ENCODE measurements around the gene CYSLTR2.
"Not testable (repeated sequence)": the region's sequence is repeated elsewhere in the genome, so short reads cannot be mapped to it uniquely, and the experiment has no call there.

CYSLTR2 gene

GRCh38 chr13:48645845-48646244, 7.9 kb upstream of the CYSLTR2 start:
- DNase-seq: no peak

DNA sequence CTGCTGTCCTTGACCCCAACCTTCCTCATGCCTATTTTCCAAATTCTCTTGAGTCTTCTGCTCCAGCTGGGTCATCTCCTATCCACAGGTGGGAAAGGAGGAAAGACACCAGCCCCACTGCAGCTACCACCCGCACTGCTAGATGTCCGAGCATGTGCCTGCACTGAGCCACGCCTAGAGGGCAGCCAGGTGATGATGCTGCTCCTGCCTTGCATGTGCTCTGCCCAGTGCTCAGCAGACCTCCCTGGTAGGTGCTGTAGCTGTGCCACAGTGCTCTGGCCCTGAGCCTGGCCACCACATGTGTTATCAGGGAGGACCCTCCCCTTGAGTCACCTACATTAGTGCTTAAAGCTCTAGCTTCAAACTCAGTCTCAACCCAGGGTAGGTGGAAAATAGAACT, 6.9 kb upstream of the CYSLTR2 start:
- DNase-seq: no peak

GRCh38 chr13:48647625-48648024, 6.1 kb upstream of the CYSLTR2 start:
- no peak for DNase-seq

- no peak for DNase-seq
These were observed 5.3 kb upstream of the CYSLTR2 start for GRCh38 chr13:48648446-48648845.

DNA sequence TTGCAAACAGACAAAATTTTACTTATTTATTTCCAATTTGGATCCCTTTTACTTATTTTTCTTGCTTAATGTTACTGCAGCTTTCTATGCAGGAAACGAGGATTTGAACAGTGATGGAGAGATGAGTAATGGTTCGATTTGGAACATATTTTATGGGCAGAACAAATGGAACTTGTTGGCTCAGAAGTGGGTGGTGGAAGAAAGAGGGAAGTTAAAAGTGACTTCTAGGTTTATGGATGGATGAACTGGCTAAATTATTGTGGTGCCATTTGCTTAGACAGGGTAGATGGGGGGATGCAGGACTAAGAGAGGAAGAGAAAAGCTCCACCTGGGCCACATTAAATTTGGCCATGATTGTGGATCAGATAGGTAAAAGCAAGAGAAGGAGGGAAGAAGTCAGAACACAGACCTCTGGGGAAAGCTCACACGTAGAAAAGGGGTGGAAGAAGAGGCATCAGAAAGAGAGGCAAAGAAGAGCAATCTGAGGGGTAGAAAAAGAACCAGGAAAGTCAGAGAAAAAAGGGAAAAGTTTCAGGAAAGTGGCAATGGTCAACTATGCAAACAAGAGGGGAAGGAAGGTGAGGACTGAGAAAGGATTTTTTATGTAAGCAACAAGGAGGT, 768 bp upstream of the CYSLTR2 start:
- DNase-seq: no peak

DNA sequence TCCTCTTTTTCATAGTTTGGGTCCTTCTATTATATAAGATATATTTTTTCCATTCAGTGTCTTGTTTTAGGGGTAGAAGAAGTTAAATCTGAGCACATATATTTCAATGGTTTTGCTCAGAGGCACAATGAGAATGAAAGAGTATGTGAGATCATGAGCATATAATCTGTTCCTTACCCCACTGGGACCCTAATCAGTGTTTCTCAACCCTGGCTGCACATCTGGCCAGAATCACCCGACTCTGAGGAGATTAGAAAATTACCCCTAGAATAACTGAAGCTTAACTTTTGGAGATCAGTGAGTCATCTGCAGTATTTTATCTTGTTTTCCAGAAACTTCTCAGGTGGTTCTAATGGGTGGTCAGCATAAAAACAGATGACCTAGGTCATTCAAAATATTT, 782 bp downstream of the CYSLTR2 start:
- DNase-seq: no peak

GRCh38 chr13:48655291-48655690, 1.6 kb downstream of the CYSLTR2 start:
- no peak for DNase-seq

DNA sequence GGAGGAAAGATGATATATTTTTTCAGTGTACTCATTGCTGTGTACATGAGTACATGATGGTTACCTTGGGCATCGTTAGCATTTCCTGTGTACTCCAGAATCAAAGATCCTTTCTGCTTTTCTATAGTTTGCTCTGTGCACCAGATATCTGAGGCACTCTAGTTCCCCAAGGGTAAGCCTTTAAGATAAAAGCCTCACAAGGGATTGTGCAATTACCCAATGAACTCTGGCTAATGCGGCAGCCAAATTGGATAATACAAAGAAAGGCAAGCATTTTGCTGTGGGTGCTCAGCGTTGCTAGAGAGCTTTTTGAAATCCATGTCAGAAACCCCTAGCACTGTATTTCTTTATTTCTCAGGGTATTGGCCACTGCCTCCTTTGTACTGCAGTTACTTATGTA, 2.9 kb downstream of the CYSLTR2 start:
- DNase-seq: no peak

DNA sequence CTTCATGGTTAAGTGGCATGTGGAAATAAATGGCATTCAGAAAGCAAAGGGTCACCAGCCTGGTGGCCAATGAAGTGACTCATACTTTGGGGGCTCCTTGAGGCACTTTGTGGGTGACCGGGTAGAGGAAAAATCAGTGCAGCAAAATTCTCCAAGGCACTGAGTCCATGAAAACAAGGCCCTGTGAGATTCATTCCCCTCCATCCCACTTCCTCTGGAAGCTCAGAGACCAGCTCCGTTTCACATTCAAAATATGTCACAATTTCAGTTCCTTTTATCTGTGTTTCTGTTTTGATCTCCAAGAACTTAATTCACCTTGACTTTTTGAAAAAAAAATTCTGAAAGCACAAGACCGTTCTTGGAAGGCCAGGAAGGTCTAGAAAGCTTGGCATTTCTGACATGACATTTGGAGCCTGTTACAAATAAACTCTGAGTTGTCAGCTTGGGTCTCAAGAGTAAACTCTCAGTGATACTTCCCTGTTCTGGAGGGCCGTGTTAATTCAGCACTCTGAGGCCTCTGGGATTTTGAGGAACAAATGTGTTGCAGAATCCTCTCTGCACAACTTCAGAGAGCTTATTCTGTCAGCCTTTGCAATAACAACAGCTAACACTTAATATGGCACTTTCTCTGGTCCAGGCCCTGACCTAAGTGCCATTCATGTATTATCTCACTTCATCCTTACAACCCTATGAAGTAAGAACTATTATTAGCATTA, 6.8 kb downstream of the CYSLTR2 start:
- DNase-seq: no peak

- DNase-seq: no peak
These were observed 7.4 kb downstream of the CYSLTR2 start for GRCh38 chr13:48661107-48661506.

- DNase-seq: no peak
These were observed 8.5 kb downstream of the CYSLTR2 start for GRCh38 chr13:48662226-48662625.

DNA sequence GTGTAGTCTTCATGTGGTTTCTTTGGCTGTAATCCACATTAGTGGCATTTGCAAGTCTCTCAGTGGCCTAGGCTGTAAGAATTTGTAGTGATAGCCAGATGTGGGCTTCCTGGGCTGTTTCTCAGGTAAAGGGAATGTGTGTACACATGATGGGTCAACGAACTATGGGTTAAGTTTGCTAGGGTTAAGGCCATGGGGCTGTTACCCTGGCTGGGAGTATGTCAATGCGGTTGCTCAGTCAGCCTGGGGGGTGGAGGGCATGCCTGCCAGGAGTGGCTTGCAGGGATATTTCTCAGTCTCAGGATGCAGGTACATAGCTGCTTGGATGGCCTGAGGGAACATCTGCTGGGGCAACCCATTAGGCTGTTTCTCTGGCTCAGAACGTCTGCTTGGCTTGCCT, 13.4 kb downstream of the CYSLTR2 start:
- DNase-seq: no peak

DNA sequence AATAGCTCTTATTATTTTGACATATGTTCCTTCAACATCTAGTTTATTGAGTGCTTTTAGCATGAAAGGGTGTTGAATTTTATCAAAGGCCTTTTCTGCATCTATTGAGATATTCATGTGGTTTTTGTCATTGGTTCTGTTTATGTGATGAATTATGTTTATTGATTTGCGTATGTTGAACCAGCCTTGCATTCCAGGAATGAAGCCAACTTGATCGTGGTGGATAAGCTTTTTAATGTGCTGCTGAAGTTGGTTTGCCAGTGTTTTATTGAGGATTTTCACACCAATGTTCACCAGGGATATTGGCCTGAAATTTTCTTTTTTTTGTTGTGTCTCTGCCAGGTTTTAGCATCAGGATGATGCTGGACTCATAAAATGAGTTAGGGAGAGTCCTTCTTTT, 17.7 kb downstream of the CYSLTR2 start:
- DNase-seq: not testable (repeated sequence)

- DNase-seq: no peak
These were observed 21.5 kb downstream of the CYSLTR2 start for GRCh38 chr13:48675247-48675646.

GRCh38 chr13:48678316-48678715, 24.6 kb downstream of the CYSLTR2 start:
- no peak for DNase-seq

DNA sequence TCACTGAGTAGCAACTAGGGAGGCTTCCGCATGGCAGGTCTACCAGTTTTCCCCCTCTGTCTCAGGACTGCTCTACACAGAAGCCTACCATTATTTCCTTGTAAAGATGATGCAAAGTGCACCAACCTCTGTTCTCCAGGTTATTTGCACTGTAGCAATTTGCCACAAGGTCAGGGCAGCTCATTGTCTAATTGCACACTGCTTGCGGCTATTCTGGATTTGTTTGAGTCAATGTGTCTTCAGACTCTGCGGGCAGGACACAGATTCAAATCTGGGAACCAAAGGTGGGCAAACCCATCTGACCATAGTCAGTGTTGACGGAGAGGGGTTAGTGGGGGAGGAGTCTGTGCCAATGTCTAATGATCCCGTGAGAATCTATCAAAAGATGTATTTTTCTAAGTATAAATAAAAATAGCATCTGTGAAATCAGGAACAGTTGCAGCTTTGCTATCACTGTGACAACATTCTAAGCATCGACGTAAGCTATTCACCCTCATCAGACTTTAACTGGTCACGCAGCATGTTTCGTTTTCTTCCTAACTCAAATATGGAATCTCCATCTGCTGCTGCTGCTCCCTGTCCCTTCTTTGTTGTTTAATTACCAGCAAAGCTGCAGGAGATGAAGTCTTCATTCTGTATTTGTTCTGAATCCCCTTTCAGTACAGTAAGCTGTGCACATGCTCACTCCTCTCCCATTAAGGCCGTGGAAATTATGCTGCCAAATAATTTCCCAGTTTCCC, 26.4 kb downstream of the CYSLTR2 start:
- DNase-seq: no peak

DNA sequence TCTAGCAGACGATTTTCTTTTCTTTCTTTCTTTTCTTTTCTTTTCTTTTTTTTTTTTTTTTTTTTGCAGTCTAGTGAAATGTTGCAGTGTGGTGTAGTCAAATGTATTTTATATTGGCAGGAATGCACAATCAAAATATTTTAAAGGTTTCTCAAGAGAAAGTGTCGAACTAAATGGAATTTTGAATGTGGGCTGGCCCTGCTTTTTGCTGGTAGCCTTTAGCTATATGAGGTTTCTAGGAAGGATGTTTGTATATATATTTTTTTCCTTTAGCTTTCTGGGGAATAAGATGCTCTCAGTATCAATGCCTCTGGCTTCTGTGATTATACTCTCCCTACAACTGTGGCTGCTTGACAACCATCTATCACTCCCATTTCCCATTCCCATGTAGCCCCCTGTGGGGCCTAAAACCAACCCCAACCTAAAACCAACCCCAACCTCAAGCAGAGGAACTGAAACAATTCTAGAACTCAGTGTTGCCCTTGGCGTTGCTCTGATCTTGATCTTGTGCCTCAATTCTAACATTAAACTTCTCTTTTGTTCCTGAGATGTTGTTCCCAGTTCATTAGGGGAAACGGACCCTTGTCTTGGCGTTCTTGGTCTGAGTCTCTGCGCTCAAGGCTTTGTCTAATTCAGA, 27.1 kb downstream of the CYSLTR2 start:
- no peak for DNase-seq

GRCh38 chr13:48681905-48682304, 28.2 kb downstream of the CYSLTR2 start:
- DNase-seq: no peak

DNA sequence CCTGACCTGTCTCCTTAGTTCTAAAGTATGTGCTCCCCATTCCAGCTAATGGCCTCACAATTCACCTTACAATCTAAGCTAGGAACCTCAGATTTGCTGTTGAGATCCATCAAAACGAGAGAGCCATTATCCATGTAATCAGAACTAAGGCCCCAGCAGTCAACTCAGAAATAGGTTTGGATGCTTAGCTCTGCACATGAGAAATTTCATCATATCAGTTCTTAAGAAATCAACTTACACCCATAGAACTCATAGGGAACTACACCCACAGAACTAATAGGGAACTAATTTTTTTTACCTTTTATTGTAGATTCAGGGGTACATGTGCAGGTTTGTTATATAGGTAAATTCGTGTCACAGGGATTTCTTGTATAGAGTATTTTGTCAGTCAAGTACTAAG, 28.7 kb downstream of the CYSLTR2 start:
- no peak for DNase-seq

GRCh38 chr13:48686636-48687210, 33.0 kb downstream of the CYSLTR2 start:
- no peak for DNase-seq

GRCh38 chr13:48687249-48687648, 33.5 kb downstream of the CYSLTR2 start:
- DNase-seq: no peak

DNA sequence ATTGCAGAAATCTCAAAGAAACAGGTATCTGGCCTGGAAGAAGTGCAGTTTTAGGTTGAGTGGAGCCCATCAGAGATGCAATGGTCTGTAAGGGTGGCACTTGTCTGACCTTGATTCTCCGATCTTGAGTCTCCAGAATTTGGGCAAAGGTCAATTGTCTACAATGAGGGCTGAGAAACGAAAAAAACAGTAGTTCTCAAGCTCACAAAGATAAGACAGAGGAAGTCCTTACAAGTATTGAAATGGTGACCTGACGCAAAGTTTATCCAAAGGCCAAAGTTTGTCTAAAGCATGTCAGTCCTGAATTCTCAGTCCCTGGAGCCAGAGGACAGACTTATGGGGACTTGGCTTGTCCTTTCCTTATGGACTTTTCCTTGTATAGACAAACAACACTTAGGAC, 40.3 kb downstream of the CYSLTR2 start:
- DNase-seq: no peak

DNA sequence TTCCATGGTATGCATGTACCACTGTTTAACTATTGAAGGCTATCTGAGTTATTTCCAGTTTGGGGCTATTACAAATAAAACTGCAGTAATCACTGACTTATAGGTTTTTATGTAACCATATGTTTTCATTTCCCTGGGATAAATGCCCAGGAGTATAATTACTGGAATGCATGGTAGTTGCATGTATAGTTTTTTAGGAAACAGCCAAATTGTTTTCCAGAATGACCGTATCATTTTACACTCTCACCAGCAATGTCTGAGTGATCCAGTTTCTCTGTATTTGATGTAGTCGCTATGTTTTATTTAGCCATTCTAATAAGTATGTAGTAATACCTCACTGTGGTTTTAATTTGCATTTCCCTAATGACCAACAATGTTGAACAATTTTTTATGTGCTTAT, 42.0 kb downstream of the CYSLTR2 start:
- no peak for DNase-seq
